Measurements from ENCODE around the gene GABARAP. TPM values are rescaled to one million over a fixed set of nuclear protein-coding genes. Genes with fewer than 3 reads are reported as not detected.
A peak's percentile ranks its signal among the peaks of the same experiment; 100 is the strongest.

Gene GABARAP
- total and polyA plus RNA-seq, 10 of the 15 experiments (the other 5 are each of a cell fraction or from before 2014, with no cell fraction given) = 134 to 613 (median 285) TPM

GRCh38 chr17:7236808-7237207, 5.4 kb downstream of the GABARAP start:
- no peaks in the 10 kb centered on the region for H3K27me3 ChIP-seq (replicated peaks in 1 of 2; ENCODE audit: control insufficient read depth in 2 of 2, insufficient read depth in 2 of 2, low read length in 1 of 2)
- CTCF ChIA-PET = interaction anchor here (0.5 to 1.5 kb wide), 2 partner anchors 16 to 56 kb away, joined by 3 to 9 read pairs; partner anchors contain the start of genes ACADVL and DLG4
- TF ChIP-seq MTA2 (IDR thresholded peaks at IDR 0.05; ENCODE audit: low read depth) (no peak), SREBF2 (IDR thresholded peaks at IDR 0.05; ENCODE audit: low read length) (no peak), USF1 (IDR thresholded peaks at IDR 0.05; ENCODE audit: borderline replicate concordance, extremely low read length, insufficient read depth, low read depth, low read length) (no peak), YBX1 (IDR thresholded peaks at IDR 0.05) (no peak), BCL11A (IDR thresholded peaks at IDR 0.05; ENCODE audit: low read depth, low read length) (no peak), ZBTB4 (CRISPR knock-in tag; IDR thresholded peaks at IDR 0.05) (no peak), SREBF1 (IDR thresholded peaks at IDR 0.05; ENCODE audit: low read length) (no peak)
- RAD21 ChIA-PET (ENCODE audit: unreplicated experiment) = interaction anchor here (1.2 to 1.6 kb wide), 2 partner anchors 13 to 17 kb away, joined by 3 to 7 read pairs; partner anchors contain the start of genes ACADVL and DLG4
- no peak overlapping the region for H2AFZ ChIP-seq (ENCODE audit: control insufficient read depth, low read depth, low read length)
- in situ Hi-C loops (cut with MboI) = no loop called here
- no peak for FAIRE-seq
- SMC1A ChIA-PET (ENCODE audit: uncharacterized antibody, unreplicated experiment) = no interaction called here
- peak overlapping the region; percentile 49; the same call in 1 of the 2 replicates for H3K4me2 ChIP-seq (ENCODE audit: control insufficient read depth, insufficient read depth)
- BruUV-seq (replicated peaks) = no TSS peak
- intact Hi-C loops (cut with micrococcal nuclease; ENCODE audit: unreplicated experiment) = no loop called here
- H3K4me1 ChIP-seq (ENCODE audit: control insufficient read depth, insufficient read depth, low read length) = peaks cover 32% of the 10 kb centered on the region
- POLR2A ChIA-PET = interaction anchor here (0.8 to 7.3 kb wide), 5 partner anchors 14 to 199 kb away, joined by 3 to 99 read pairs (median 3); partner anchors contain the start of genes ACADVL, CTDNEP1, DLG4 and ELP5
- H3K9me3 ChIP-seq (replicated peaks; ENCODE audit: control insufficient read depth, insufficient read depth, low read length) = no peaks in the 10 kb centered on the region
- peaks cover 6 to 14% of the 10 kb centered on the region in 2 experiments for H3K36me3 ChIP-seq (ENCODE audit: control insufficient read depth in 2 of 2, insufficient read depth in 2 of 2, low read length in 1 of 2)
- no peak for ATAC-seq
- peak overlapping the region; percentile 70; the same call in 1 of the 2 replicates for H3K4me3 ChIP-seq
- DNase-seq (ENCODE audit: low read depth, low spot score) = no peak
- no peaks in the 10 kb centered on the region for H4K20me1 ChIP-seq (ENCODE audit: control insufficient read depth, insufficient read depth)
- 89% methylated on average over 6 of the region's 6 CpGs for WGBS (ENCODE audit: insufficient coverage, insufficient replicate concordance, low lambda C conversion rate, missing lambda C conversion rate)
- peaks cover 68% of the 10 kb centered on the region for H3K79me2 ChIP-seq (ENCODE audit: control insufficient read depth, insufficient read depth, low read length)
- H3K27ac ChIP-seq (ENCODE audit: control insufficient read depth, insufficient read depth) = no peak overlapping the region
- H3K9ac ChIP-seq (ENCODE audit: control insufficient read depth, insufficient read depth, low read length) = no peak overlapping the region

Measured in GM12878 (cell line).